GM19238 (cell line): Measurements from ENCODE around the gene SLC13A3.

Source experiments
- DNase-seq: peaks from one replicate; pipeline ENCODE4 v3.0.0; 2011; ENCODE audit warnings: low spot score; ENCODE audit not compliant: insufficient read length

SLC13A3 gene

GRCh38 chr20:46580613-46581205, 70.5 kb downstream of the SLC13A3 start:
- DNase-seq, result no peak

GRCh38 chr20:46578745-46579144, 72.5 kb downstream of the SLC13A3 start:
- DNase-seq, result no peak

DNA sequence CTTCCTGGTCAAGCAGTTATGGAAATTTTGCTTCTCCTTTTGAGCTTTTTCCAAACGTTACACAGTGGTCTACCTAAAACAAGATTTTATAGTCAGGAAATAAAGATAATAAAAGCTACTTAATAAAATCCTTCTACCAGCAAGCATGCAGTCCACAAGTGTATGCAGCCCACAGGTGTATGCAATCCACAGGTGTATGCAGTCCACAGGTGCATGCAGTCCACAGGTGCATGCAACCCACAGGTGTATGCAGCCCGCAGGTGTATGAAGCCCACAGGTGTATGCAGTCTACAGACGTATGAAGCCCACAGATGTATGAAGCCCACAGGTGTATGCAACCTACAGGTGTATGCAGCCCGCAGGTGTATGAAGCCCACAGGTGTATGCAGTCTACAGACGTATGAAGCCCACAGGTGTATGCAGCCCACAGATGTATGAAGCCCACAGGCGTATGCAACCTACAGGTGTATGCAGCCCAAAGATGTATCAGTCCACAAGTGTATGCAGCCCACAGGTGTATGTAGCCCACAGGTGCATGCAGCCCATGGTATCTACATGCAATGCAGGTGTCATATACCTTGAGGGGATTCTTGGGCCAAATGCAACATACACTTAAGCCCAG, 74.4 kb downstream of the SLC13A3 start:
- no peak for DNase-seq

- DNase-seq, result no peak
These were observed 75.3 kb downstream of the SLC13A3 start for GRCh38 chr20:46575937-46576461.

DNA sequence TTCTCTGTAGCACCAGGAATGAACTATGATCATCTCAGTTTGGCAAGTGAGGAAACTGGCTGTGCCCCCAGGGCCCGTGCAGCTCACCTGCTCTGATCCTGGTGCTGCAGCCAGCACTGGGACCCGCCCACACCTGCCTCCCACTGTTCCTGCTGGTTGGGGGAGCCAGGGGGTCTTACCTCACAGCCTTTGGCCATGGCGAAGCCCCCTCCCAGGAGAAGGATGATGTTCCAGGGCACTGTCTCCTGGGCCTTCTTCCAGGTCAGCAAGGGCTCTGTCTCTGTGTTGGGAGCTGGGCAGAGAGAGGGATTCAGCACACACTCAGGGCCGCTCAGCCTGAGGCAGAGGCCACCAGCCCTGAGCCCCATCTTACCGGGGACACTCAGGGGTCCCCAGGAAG, 75.9 kb downstream of the SLC13A3 start:
- no peak for DNase-seq

DNA sequence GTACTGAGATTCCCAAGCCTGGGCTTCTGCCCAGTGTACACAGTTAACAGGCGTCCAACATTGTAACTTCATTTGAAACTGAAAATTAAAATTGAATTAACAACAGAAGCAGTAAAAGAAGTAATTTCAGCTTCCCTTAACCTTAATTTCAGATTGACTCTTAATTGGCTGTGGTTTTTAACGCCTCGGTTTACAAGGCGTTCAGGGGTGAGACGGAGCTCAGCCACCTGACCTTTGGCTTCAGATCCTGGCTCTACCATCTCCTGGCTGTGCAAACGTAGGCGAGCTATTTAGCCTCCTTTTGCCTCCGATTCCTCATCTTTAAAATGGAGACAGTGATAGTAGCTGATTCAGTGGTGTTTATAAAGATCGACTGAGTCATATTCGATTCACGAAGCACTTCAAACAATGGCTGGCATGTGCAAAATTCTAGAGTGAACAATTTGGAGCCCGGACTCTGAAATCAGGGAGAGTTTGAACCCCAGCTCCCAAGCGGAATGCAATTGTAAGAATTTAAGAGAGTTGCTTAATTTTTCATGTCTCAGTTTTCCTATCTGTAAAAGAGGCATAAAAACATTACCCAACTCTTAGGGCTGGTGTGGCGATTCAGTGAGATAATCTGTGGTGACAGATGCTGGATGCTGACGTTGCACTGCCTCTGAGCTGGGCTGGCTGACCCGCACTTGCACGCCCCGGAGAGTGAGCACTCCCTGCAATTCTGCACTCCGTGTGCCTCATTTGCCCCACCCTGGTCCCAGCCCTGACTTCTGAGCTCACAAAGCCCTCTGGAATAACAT, 77.3 kb downstream of the SLC13A3 start:
- no peak for DNase-seq

DNA sequence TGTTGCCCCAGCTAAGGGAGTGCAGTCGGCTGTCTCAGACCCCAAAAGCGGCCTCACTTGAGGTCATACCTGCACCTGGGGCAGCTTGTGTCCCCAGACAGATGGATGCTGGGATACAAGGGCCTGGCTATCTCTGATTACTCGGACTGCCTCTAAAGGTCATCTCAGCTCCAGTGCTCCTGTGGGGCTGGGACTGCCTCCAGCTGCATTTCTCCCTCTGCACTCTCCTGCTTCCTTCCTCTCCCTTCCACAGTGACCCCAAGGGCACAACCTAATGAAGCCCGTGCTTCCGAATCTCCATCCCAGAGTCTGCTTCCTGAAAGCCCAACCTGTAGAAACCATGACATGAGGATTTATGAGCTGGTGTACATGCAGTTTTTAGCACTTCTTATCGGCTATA, 78.0 kb downstream of the SLC13A3 start:
- DNase-seq, result no peak

- no peak for DNase-seq
These were observed 78.5 kb downstream of the SLC13A3 start for GRCh38 chr20:46572790-46573189.

GRCh38 chr20:46572153-46572552, 79.1 kb downstream of the SLC13A3 start:
- no peak for DNase-seq

GRCh38 chr20:46571418-46571817, 79.8 kb downstream of the SLC13A3 start:
- DNase-seq, result no peak

DNA sequence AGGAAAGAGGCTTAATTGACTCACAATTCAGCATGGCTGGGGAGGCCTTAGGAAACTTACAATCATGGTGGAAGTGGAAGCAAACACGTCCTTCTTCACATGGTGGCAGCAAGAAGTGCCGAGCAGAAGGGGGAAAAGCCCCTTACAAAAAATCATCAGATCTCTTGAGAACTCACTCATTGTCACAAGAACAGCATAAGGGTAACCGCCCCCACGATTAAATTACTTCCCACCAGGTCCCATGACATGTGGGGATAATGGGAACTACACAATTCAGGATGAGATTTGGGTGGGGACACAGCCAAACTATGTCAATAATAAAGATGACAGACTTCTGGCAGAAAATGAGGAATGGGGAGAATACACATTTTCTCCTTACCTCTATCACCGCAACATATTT, 80.3 kb downstream of the SLC13A3 start:
- DNase-seq, result no peak

GRCh38 chr20:46569961-46570360, 81.3 kb downstream of the SLC13A3 start:
- no peak for DNase-seq

DNA sequence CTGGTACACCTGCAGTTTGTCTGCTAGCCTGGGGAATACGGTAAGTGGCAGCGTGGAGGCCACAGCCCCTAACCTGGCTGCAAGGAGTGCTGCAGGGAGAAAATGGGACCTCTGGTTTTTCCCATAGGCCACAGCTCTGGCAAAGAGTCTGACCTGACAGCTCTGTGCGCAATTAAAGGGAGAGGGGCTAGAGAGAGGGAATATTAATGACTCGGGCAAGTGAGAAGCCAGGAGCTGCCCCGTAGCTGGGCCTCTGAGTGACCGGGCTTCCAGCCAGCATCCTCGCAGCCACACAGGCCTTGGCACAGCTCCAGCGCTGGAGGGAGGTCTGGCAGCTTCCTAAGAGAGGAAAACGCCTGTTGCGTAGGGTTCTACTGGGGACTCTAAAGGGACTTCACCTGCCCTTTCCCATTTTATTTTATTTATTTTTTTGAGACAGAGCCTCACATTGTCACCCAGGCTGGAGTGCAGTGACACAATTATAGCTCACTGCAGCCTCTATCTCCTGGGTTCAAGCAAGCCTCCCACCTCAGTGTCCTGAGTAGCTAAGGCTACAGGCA, 82.6 kb downstream of the SLC13A3 start:
- no peak for DNase-seq

DNA sequence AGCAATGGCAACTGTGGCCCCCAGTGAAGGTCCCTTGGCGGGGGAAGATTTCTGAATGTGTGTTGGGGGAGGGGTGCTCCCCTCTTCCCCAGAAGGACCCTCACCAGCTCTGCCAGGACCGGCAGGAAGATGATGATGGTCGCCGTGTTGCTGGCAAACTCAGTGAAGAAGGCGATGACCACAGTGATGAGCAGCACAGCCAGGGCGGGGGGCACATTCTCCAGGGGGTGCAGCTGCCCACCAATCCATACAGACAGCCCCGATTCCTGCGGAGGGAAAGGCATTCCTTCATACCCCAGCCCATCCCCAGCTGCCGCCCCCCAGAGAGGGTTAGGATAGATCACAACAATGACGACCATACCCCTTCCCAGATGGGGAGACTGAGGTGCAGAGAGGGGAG, 85.1 kb downstream of the SLC13A3 start:
- no peak for DNase-seq

DNA sequence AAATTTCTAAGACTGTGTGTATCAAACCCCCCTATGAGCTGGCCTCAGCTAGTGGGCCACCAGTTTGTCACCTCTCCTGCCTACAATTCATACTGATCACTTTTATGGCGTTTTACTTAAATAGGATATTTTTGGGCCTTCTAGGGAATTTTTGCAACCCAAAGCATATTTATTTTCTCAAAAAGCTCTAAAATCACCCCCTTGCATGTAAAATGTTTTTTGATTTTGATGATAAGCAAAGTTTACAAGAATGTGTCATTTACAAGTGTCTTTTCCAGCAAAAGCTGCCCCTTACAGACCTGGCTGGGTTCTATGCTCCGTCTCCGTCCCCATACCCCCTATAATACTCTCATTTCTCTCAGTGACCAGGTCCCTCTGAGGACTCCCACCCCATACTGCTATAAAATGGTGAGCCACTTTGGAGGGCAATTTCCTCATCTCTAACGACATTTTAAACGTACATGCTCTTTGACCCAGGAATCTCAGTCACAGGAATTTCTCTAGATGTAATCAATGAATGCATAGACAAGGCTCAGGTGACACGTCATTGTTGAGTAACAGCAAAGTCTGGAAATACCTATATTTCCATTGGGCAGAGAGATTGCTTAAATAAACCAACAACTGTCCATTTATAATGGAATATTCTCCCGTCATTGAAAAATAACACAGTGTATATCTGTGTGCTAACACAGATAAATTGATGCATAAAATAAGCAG, 86.9 kb downstream of the SLC13A3 start:
- no peak for DNase-seq

DNA sequence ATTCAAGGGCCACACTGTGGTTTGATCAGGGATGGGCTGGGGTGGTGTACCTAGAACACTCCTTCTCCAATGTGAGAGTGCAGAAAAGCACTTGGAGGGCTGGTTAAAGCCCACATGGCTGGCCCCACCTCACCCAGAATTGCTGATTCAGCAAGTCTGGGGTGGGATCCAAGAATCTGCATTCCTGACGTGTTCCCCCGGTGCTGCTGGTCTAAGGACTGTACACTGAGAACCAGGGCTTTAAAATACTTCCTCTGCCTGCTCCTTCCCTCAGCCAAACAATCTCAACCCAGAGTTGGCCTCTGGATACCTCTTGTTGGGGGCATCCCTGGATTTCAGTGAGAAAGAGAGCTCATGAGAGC, 87.4 kb downstream of the SLC13A3 start:
- no peak for DNase-seq

- DNase-seq, result no peak
These were observed 87.9 kb downstream of the SLC13A3 start for GRCh38 chr20:46563170-46563859.

DNA sequence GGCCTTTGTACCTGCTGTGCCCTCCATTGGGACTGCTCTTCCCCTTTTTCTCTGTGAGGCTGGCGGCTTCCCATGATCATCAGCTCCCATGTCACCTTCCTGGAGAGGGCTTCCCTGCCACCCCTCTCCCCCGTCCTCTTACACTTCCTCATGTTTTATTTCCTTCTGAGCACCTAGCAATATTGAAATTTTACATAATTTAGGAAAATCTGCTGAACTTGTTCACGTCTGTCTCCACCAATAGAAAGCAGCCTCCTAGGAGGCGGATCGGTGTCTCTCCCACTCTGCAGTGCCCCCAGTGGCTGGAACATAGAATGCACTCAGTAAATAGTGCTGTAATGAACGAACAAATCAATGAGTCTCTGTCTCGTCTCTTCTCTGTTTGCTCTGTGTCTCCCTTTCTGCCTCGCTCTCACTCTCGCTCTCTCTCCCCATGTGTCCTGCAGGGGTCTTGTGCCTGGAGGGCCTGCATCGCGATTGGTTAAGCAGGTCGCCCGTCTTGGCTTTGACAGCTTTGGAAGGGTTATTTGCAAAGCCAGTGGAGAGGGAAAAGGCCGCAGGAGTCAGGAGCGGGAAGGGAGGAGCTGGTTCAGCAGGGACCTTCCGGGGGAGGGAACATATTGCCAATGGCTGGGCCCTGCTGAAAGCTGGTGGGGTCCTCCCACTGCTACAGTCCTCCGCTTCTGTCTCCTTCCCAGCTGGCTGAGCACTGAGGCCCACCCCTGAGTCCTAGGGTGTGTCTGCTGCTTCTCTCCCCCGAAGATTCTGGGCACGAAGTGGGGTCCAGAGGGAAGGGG, 88.7 kb downstream of the SLC13A3 start:
- DNase-seq, result peak; percentile 75

DNA sequence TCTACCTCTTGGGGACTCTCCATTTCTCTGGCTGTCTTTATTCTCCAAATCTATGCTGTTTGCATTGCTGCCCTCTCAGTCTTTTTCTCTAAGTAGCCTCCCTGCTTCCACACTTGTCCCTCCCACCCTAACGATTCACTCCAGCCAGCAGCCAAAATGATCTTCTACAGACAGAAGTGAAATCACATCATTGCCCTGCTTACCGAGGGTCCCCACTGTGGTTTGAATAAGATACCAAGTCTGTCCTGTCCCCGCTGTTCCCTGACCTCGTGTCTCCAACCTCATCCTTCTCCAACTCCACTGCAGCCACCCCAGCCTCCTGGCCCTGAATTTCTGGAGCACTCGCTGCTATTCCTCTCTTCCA, 89.3 kb downstream of the SLC13A3 start:
- no peak for DNase-seq
